ENCODE results near the gene OPHN1.

OPHN1 gene

DNA sequence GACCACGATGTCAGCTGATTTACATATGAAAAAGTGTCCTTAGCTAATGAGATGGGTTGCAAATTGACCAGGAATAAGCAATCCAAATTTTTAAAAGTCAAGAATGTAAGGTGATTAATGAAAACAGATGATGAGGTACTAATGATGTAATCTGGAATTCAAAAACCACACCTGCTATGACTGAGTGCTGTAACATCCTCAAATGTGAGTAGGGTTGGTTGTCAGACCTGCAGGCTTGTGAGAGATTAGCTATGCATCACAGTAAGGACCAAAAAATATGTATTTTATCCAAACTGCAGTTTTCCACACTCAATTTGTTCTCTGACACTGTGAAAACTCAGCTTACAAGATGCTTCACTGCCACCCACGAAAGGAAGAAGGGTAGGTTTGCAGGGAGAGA, 242.5 kb downstream of the OPHN1 start:
- H3K9me3 ChIP-seq (ENCODE audit: insufficient read depth, low read depth, low read length): no peaks in the 10 kb centered on the region
- no peaks in the 10 kb centered on the region for H3K36me3 ChIP-seq (ENCODE audit: insufficient read depth, low read depth, low read length)
- no peaks in the 10 kb centered on the region for H3K27me3 ChIP-seq (ENCODE audit: insufficient read depth, low read length)
- H3K27ac ChIP-seq (ENCODE audit: low read length): no peak overlapping the region
- H3K4me3 ChIP-seq (ENCODE audit: low read length): no peak overlapping the region
- H3K4me1 ChIP-seq (ENCODE audit: insufficient read depth, low read length): no peaks in the 10 kb centered on the region
- no peak overlapping the region for H3K9ac ChIP-seq (ENCODE audit: low read depth, low read length)

DNA sequence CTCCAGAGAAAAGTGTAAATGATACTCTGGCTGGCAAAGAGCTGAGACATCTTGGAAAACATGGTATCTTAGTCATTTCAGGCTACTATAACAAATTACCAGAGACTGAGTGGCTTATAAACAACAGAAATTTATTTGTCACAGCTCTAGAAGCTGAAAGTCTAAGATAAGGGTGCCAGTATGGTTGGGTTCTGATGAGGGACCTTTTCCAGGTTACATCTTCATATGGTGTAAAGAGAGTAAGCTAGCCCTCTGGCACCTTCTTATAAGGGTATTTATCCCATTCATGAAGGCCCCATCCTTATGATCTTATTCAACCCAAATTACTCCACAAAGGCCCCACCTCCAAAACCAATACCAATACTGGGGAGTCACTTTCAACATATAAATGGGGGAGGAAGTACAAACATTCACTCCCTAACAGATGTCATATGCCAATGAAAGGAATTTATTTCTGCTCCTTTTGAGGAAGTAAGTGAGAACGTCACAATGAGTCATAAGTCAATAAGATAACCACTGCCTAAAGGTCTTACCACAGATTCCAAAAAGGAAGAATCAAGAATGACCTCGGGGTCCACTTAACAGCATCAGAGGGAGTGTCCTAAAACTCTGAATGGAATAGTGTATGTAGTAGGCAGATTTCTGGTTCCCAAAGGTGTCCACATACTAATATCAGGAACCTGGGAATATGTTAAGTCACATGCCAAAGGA, 246.6 kb downstream of the OPHN1 start:
- no peaks in the 10 kb centered on the region for H3K36me3 ChIP-seq (ENCODE audit: insufficient read depth, low read depth, low read length)
- no peak overlapping the region for H3K4me3 ChIP-seq (ENCODE audit: low read length)
- no peaks in the 10 kb centered on the region for H3K4me1 ChIP-seq (ENCODE audit: insufficient read depth, low read length)
- H3K9me3 ChIP-seq (ENCODE audit: insufficient read depth, low read depth, low read length): no peaks in the 10 kb centered on the region
- H3K27me3 ChIP-seq (ENCODE audit: insufficient read depth, low read length): no peaks in the 10 kb centered on the region
- no peak overlapping the region for H3K27ac ChIP-seq (ENCODE audit: low read length)
- H3K9ac ChIP-seq (ENCODE audit: low read depth, low read length): no peak overlapping the region

DNA sequence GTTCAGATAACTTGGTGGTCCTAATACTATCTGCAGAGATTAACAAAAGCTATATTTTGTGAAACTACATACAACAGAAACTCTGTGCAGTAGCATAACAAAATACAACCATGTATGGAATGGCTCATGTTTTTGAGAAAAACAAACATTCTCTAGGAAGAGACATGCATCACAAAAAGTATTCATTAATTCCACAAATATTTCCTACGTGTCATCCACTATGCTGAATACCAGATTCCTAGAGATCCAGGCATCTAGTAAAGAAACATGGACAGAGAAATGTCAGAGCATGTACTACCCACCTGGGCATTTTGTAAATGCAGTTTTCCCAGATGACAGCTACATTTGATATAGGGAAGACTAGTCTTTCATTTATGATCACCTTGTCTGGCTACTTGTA, 248.1 kb downstream of the OPHN1 start:
- no peak overlapping the region for H3K9ac ChIP-seq (ENCODE audit: low read depth, low read length)

DNA sequence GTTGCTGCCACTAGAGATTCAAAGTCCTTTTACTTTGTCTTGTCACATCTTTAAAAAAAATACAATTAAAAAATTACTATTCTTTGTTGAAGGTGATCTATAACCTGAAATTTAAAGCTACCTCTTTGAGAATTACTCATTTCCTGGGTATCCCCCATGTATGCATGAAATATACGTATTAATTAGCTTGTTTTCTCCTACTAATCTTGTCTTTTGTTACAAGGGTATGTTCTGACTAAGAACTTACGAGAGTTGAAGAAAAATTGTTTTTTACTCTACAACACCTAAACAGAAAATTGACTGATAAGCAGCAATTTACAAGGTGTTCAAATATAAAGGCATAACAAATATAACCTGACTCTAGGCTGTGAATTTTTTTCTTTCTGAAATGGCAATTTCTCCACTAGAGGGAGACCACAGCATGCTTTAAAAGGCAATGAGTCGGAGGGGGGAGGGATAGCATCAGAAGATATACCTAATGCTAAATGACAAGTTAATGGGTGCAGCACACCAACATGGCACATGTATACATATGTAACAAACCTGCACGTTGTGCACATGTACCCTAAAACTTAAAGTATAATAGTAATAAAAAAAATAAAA, 249.6 kb downstream of the OPHN1 start:
- H3K9me3 ChIP-seq (ENCODE audit: insufficient read depth, low read depth, low read length): no peaks in the 10 kb centered on the region
- no peak overlapping the region for H3K27ac ChIP-seq (ENCODE audit: low read length)
- no peak overlapping the region for H3K4me3 ChIP-seq (ENCODE audit: low read length)
- H3K27me3 ChIP-seq (ENCODE audit: insufficient read depth, low read length): no peaks in the 10 kb centered on the region
- no peaks in the 10 kb centered on the region for H3K4me1 ChIP-seq (ENCODE audit: insufficient read depth, low read length)
- H3K36me3 ChIP-seq (ENCODE audit: insufficient read depth, low read depth, low read length): no peaks in the 10 kb centered on the region
- no peak overlapping the region for H3K9ac ChIP-seq (ENCODE audit: low read depth, low read length)

More for the DNA sequence above, 248.1 kb downstream of the OPHN1 start:
- Histone ChIP-seq H3K9me3 (ENCODE audit: insufficient read depth, low read depth, low read length) (no peaks in the 10 kb centered on the region), H3K4me1 (ENCODE audit: insufficient read depth, low read length) (no peaks in the 10 kb centered on the region), H3K4me3 (ENCODE audit: low read length) (no peak overlapping the region), H3K27ac (ENCODE audit: low read length) (no peak overlapping the region), H3K36me3 (ENCODE audit: insufficient read depth, low read depth, low read length) (no peaks in the 10 kb centered on the region), H3K27me3 (ENCODE audit: insufficient read depth, low read length) (no peaks in the 10 kb centered on the region)

DNA sequence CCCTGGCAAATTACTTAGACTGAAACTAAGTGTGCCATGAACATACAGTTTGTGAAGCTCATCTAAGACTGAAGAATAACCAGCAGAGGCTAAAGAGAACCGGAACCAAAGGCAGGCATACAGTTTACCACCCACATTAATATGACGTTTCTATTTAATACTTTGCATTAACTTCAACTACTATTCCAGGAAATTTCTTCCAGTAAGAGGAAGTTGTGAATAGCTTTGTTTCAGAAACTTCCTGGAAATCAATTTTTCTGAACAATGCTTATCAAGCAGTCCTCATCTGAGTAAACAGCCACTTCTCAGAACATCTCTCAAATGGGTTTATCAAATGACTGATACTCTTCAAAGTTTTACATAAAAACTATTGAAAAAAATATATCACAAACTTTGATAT, 252.7 kb downstream of the OPHN1 start:
- Histone ChIP-seq H3K9ac (ENCODE audit: low read depth, low read length) (no peak overlapping the region), H3K4me3 (ENCODE audit: low read length) (no peak overlapping the region), H3K4me1 (ENCODE audit: insufficient read depth, low read length) (no peaks in the 10 kb centered on the region), H3K9me3 (ENCODE audit: insufficient read depth, low read depth, low read length) (no peaks in the 10 kb centered on the region), H3K36me3 (ENCODE audit: insufficient read depth, low read depth, low read length) (no peaks in the 10 kb centered on the region), H3K27ac (ENCODE audit: low read length) (no peak overlapping the region), H3K27me3 (ENCODE audit: insufficient read depth, low read length) (no peaks in the 10 kb centered on the region)

DNA sequence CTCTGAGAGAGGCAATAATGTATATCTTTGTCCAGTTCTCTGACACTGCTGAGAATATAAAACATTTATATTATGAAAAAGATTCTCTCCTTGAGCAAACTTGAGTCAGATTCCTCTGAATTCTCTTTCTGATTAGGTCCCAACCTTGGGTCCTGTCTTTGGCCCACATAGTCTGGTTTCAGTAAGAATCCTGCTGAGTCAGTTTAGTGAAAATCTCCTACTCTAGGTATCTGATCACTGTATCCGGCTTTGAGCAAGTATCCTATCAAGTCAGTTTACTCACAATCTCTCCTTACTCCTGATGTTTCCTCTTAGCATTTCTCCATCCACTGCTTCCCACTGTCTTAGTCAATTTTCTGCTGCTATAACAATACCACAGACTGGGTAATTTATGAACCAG, 253.9 kb downstream of the OPHN1 start:
- H3K4me3 ChIP-seq (ENCODE audit: low read length): no peak overlapping the region
- no peaks in the 10 kb centered on the region for H3K4me1 ChIP-seq (ENCODE audit: insufficient read depth, low read length)
- no peaks in the 10 kb centered on the region for H3K27me3 ChIP-seq (ENCODE audit: insufficient read depth, low read length)
- no peak overlapping the region for H3K27ac ChIP-seq (ENCODE audit: low read length)
- H3K36me3 ChIP-seq (ENCODE audit: insufficient read depth, low read depth, low read length): no peaks in the 10 kb centered on the region
- H3K9ac ChIP-seq (ENCODE audit: low read depth, low read length): no peak overlapping the region
- no peaks in the 10 kb centered on the region for H3K9me3 ChIP-seq (ENCODE audit: insufficient read depth, low read depth, low read length)

DNA sequence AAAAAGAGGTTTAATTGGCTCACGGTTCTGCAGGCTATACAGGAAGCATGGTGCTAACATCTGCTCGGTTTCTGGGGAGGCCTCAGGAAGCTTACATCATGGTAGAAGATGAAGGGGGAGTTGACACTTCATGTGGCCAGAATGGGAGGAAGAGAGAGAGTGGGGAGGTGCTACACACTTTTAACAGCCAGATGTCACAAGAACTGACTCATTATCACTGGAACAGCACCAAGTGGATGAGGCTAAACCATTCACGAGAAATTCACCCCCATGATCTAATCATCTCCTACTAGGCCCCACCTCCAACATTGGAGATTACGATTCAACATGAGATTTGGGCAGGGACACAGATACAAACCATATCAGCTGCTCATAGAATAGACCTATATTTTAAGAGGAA, 255.8 kb downstream of the OPHN1 start:
- Histone ChIP-seq H3K4me3 (ENCODE audit: low read length) (no peak overlapping the region), H3K9ac (ENCODE audit: low read depth, low read length) (no peak overlapping the region), H3K27me3 (ENCODE audit: insufficient read depth, low read length) (no peaks in the 10 kb centered on the region), H3K27ac (ENCODE audit: low read length) (no peak overlapping the region), H3K9me3 (ENCODE audit: insufficient read depth, low read depth, low read length) (no peaks in the 10 kb centered on the region), H3K36me3 (ENCODE audit: insufficient read depth, low read depth, low read length) (no peaks in the 10 kb centered on the region), H3K4me1 (ENCODE audit: insufficient read depth, low read length) (no peaks in the 10 kb centered on the region)

DNA sequence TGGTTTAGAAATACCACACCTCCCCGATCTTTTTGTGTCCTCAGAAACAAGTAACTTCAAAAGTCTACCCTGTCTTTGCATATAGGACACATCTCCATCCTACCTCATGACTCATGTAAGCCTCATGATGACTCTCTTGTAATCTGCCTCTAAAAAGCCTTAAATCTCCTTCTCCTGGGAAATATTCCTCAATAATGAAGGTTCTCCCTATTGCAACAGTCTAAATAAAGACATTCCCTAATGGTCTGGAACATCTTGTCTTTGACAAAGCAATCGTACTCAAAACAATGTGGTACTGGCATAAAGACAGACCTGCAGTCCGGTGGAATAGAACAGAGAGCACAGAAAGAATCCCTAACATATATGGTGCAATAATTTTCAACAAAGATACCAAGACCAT, 257.7 kb downstream of the OPHN1 start:
- no peaks in the 10 kb centered on the region for H3K4me1 ChIP-seq (ENCODE audit: insufficient read depth, low read length)
- H3K36me3 ChIP-seq (ENCODE audit: insufficient read depth, low read depth, low read length): no peaks in the 10 kb centered on the region
- H3K4me3 ChIP-seq (ENCODE audit: low read length): no peak overlapping the region
- no peak overlapping the region for H3K9ac ChIP-seq (ENCODE audit: low read depth, low read length)
- no peaks in the 10 kb centered on the region for H3K27me3 ChIP-seq (ENCODE audit: insufficient read depth, low read length)
- no peak overlapping the region for H3K27ac ChIP-seq (ENCODE audit: low read length)
- H3K9me3 ChIP-seq (ENCODE audit: insufficient read depth, low read depth, low read length): no peaks in the 10 kb centered on the region

DNA sequence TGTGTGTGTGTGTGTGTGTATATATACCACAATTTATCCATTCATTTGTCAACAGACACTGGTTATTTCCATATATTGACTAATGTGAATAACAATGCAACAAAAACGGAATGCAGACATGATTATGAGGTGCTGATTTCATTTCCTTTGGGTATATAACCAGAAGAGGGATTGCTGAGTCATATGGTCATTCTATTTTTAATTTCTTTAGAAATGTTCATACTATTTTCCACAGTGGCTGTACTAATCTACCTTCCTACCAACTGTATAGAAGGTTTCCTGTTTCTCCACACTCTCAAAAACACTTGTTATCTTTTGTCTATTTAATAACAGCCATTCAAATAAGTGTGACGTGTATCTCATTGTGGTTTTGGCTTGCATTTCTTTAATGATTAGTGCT, 269.9 kb downstream of the OPHN1 start:
- H3K27me3 ChIP-seq (ENCODE audit: insufficient read depth, low read length): no peaks in the 10 kb centered on the region
- H3K27ac ChIP-seq (ENCODE audit: low read length): no peak overlapping the region
- H3K4me3 ChIP-seq (ENCODE audit: low read length): no peak overlapping the region
- H3K36me3 ChIP-seq (ENCODE audit: insufficient read depth, low read depth, low read length): no peaks in the 10 kb centered on the region
- H3K9me3 ChIP-seq (ENCODE audit: insufficient read depth, low read depth, low read length): no peaks in the 10 kb centered on the region
- H3K9ac ChIP-seq (ENCODE audit: low read depth, low read length): no peak overlapping the region
- no peaks in the 10 kb centered on the region for H3K4me1 ChIP-seq (ENCODE audit: insufficient read depth, low read length)

DNA sequence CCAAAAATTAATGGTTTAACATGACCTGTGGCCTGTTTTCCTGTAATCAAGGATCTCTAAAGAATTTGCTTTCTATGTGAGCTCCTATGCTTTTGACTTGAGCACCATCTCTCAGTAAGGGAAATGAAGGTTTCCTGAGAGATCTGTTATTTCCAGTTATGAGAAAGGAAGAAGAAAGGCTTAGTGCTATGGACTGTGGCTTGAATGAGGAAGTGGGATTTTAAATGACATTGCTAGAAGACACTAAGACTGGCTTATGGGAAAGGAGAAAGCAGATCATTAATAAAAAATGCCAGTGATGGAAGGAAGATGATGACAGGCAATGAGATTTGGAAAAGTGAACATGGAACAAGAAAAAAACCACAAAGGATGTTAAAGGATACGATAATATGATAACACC, 285.4 kb downstream of the OPHN1 start:
- no peaks in the 10 kb centered on the region for H3K9me3 ChIP-seq (ENCODE audit: insufficient read depth, low read depth, low read length)
- H3K36me3 ChIP-seq (ENCODE audit: insufficient read depth, low read depth, low read length): no peaks in the 10 kb centered on the region
- H3K9ac ChIP-seq (ENCODE audit: low read depth, low read length): no peak overlapping the region
- no peak overlapping the region for H3K4me3 ChIP-seq (ENCODE audit: low read length)
- H3K27ac ChIP-seq (ENCODE audit: low read length): no peak overlapping the region
- H3K27me3 ChIP-seq (ENCODE audit: insufficient read depth, low read length): no peaks in the 10 kb centered on the region
- H3K4me1 ChIP-seq (ENCODE audit: insufficient read depth, low read length): no peaks in the 10 kb centered on the region

DNA sequence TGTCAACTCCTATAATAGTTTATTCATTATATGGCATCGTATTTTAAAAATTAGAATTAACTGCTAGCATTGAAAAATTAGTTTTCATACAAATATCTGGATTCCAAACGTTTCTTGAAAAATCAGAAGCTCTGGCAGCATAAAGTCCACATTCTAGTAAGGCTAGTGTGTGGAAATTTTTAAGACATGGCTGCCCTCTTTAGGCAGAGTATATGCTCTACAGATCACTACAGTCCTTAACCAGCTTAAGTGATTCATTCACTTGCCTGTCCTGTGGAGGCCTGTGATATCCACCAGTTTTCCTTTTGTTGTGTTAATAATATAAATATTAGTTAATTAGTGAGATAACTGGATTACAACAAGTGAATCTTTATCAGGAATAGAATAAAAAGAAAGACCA, 287.2 kb downstream of the OPHN1 start:
- Histone ChIP-seq H3K27me3 (ENCODE audit: insufficient read depth, low read length) (no peaks in the 10 kb centered on the region), H3K4me1 (ENCODE audit: insufficient read depth, low read length) (no peaks in the 10 kb centered on the region), H3K4me3 (ENCODE audit: low read length) (no peak overlapping the region), H3K9ac (ENCODE audit: low read depth, low read length) (no peak overlapping the region), H3K36me3 (ENCODE audit: insufficient read depth, low read depth, low read length) (no peaks in the 10 kb centered on the region), H3K27ac (ENCODE audit: low read length) (no peak overlapping the region), H3K9me3 (ENCODE audit: insufficient read depth, low read depth, low read length) (no peaks in the 10 kb centered on the region)

DNA sequence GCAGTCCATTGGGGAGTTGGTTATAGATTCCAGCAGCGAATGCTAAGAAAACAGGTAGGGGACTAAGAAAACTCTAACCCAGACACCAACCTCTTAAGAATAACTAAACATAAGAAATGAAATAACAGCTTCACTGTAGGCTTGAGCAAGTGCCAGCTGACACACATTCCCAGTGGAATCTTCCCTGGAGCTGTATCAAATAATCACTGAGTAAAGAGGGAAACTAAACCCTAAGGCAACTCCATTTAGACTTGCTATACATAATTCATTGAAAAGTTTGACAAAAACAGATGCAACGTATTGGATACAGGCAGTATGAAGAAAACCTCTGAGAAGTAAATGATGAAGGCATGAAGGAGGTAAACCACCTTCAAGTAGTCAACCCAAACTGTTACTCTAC, 293.5 kb downstream of the OPHN1 start:
- Histone ChIP-seq H3K27me3 (ENCODE audit: insufficient read depth, low read length) (no peaks in the 10 kb centered on the region), H3K9me3 (ENCODE audit: insufficient read depth, low read depth, low read length) (no peaks in the 10 kb centered on the region), H3K9ac (ENCODE audit: low read depth, low read length) (no peak overlapping the region), H3K36me3 (ENCODE audit: insufficient read depth, low read depth, low read length) (no peaks in the 10 kb centered on the region), H3K4me3 (ENCODE audit: low read length) (no peak overlapping the region), H3K27ac (ENCODE audit: low read length) (no peak overlapping the region), H3K4me1 (ENCODE audit: insufficient read depth, low read length) (no peaks in the 10 kb centered on the region)

All from iPS-20b (cell line).